ENCODE data around the gene CCDC93. TPM values are rescaled to one million over a fixed set of nuclear protein-coding genes. Genes with fewer than 3 reads are reported as not detected.

Gene CCDC93
- total RNA-seq, 4 donors from 2014 or later: 17.3 to 30.3 (median 23.6) TPM

DNA sequence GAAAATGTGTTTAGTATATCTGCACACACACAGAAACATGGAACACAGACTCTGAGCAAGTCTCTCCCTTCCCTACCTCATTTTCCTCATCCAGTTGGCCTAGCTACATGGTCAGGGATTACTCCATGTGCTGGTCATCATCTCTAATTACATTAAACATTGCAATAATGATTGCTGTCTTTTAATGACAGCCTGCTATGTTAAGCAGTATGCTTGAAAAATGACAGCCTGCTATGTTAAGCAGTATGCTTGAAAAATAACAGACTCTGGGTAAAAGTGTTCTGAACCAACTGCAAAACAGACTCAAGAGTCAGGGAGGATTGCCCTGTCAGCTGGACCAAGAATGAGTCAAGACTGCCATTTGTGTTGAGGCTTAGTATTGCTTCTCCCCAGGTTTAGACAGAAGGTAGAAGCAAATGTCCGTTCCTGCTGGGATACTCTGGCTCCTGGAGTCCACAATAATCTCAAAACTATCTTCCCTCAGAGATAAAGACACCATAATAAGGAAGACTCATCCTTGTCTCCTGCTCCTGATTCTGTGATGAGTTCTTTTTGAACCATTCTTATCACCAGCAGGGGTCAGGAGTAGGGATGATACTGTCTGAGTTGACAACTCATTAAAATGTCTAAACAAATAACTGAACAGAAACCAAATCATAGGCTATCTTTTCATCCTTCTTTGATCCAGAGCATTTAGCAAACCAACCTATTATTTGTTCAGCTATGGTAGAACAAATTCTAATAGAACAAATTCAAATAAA lies 57.7 kb downstream of the CCDC93 start:
- TF ChIP-seq, protein P1, sequence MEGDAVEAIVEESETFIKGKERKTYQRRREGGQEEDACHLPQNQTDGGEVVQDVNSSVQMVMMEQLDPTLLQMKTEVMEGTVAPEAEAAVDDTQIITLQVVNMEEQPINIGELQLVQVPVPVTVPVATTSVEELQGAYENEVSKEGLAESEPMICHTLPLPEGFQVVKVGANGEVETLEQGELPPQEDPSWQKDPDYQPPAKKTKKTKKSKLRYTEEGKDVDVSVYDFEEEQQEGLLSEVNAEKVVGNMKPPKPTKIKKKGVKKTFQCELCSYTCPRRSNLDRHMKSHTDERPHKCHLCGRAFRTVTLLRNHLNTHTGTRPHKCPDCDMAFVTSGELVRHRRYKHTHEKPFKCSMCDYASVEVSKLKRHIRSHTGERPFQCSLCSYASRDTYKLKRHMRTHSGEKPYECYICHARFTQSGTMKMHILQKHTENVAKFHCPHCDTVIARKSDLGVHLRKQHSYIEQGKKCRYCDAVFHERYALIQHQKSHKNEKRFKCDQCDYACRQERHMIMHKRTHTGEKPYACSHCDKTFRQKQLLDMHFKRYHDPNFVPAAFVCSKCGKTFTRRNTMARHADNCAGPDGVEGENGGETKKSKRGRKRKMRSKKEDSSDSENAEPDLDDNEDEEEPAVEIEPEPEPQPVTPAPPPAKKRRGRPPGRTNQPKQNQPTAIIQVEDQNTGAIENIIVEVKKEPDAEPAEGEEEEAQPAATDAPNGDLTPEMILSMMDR (IDR thresholded peaks at IDR 0.05): no peak
- TF ChIP-seq POLR2A (IDR thresholded peaks at IDR 0.05) (no peak), EP300 (IDR thresholded peaks at IDR 0.05) (no peak)
- no peaks in the 10 kb centered on the region for H3K4me1 ChIP-seq
- H3K36me3 ChIP-seq: peaks cover 0 to 91% (median 4%) of the 10 kb centered on the region in 3 donors
- H3K27ac ChIP-seq: no peak overlapping the region
- no peak for DNase-seq (ENCODE audit: low spot score in 2 of 2)
- WGBS, 2 donors: 93 to 95% methylated on average over 1 of the region's 1 CpG
- H3K9me3 ChIP-seq: no peaks in the 10 kb centered on the region
- no peaks in the 10 kb centered on the region for H3K27me3 ChIP-seq
- H3K4me3 ChIP-seq: no peak overlapping the region

DNA sequence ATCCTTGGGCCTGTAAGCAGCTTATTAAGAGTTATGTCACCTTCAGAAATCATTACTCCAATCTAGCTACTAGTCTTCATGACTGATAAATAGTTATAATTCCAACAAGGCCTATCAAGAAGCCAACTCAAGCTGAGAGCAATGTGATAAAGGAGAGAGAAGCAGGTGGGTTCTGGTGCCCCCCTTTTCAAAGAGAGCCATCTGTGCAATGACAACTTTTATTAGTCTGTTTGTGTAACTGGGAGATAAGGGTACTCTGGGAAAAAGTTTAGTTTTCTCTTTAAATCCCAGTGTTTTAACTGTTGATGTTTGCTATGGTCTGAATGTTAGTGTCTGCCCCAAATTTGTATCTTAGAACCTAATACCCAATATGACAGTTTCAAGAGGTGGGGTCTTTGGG lies 60.6 kb downstream of the CCDC93 start:
- no peak overlapping the region for H3K27ac ChIP-seq
- peaks cover 0 to 98% (median 13%) of the 10 kb centered on the region in 3 donors for H3K36me3 ChIP-seq
- H3K27me3 ChIP-seq: no peaks in the 10 kb centered on the region
- no peaks in the 10 kb centered on the region for H3K4me1 ChIP-seq
- no peak for DNase-seq (ENCODE audit: low spot score in 2 of 2)
- no peaks in the 10 kb centered on the region for H3K9me3 ChIP-seq
- TF ChIP-seq EP300 (IDR thresholded peaks at IDR 0.05): no peak
- TF ChIP-seq POLR2A (IDR thresholded peaks at IDR 0.05): no peak
- TF ChIP-seq, protein P1 (IDR thresholded peaks at IDR 0.05): no peak
- no peak overlapping the region for H3K4me3 ChIP-seq

DNA sequence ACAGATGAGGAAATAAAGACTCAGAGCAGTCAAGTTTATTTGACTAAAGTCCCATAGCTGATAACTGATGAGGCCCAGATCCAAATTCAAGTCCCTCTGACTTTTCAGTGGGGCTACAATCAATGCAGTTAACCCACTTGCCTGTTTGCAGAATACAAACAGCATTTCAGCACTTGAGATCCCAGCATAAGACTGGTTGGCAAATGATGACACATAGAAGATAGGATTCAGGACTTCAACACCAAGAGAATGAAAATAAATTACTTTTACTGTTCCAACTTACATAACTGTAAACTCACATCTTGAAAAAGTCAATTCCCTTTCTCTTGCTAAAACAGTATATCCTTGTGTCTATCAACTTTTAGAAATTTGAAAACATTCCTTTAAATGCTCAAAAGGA lies 61.2 kb downstream of the CCDC93 start:
- Histone ChIP-seq H3K27me3 (no peaks in the 10 kb centered on the region), H3K36me3 (peaks cover 0 to 96% (median 13%) of the 10 kb centered on the region in 3 donors)
- TF ChIP-seq POLR2A (IDR thresholded peaks at IDR 0.05): no peak
- TF ChIP-seq, protein P1 (IDR thresholded peaks at IDR 0.05): no peak
- no peak for TF ChIP-seq EP300 (IDR thresholded peaks at IDR 0.05)

DNA sequence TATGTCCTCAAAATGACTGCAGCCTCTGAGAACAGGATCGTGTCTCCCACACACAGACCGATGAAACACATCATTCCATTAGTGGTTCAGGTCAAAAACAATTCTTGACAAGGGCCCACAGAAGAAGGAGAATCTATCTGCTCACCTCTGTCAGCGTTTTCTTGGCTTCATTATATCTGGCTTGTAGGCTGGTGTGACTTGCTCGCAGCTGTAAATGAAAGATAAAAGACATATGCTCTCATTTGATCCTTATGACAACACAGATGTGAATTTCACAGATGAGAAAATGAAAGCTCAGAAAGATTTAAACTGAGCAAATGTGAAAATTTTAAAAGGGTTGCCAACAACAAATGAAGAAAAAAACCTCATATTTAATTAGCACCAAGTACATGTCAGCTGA lies 61.6 kb downstream of the CCDC93 start:
- Histone ChIP-seq H3K27me3 (no peaks in the 10 kb centered on the region), H3K4me3 (no peak overlapping the region), H3K9me3 (no peaks in the 10 kb centered on the region), H3K4me1 (no peaks in the 10 kb centered on the region), H3K36me3 (peaks cover 0 to 96% (median 13%) of the 10 kb centered on the region in 3 donors), H3K27ac (no peak overlapping the region)
- no peak for DNase-seq (ENCODE audit: low spot score in 2 of 2)
- TF ChIP-seq, protein P1 (IDR thresholded peaks at IDR 0.05): no peak
- no peak for TF ChIP-seq POLR2A (IDR thresholded peaks at IDR 0.05)
- no peak for TF ChIP-seq EP300 (IDR thresholded peaks at IDR 0.05)
- 93 to 94% methylated on average over 4 of the region's 4 CpGs for WGBS, 2 donors

More for the DNA sequence above, 61.2 kb downstream of the CCDC93 start:
- H3K9me3 ChIP-seq: no peaks in the 10 kb centered on the region
- H3K4me3 ChIP-seq: no peak overlapping the region
- DNase-seq (ENCODE audit: low spot score in 2 of 2): no peak
- no peaks in the 10 kb centered on the region for H3K4me1 ChIP-seq
- H3K27ac ChIP-seq: no peak overlapping the region

DNA sequence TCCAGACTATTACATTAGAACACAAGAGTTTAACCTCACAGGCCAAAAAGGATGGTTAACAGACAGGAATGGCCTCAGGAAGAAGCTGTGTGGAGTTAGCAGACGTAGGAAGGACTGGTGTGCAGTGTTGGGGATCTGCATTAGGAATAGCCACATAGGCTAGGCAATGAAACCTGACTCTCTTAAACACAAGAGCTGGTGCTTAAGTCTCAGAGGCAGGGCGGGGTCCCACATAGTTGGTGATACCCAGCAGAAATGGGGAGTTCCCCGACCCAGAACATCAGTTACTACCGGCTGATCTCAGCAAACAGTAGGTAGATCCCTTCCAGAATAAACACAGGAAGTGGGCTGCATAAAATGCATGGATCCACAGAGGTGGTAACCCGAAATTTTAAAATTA lies 64.1 kb downstream of the CCDC93 start:
- no peak for DNase-seq (ENCODE audit: low spot score in 2 of 2)
- Histone ChIP-seq H3K36me3 (peaks cover 0 to 96% (median 24%) of the 10 kb centered on the region in 3 donors), H3K4me1 (no peaks in the 10 kb centered on the region), H3K27me3 (no peaks in the 10 kb centered on the region), H3K27ac (no peak overlapping the region), H3K9me3 (no peaks in the 10 kb centered on the region), H3K4me3 (no peak overlapping the region)
- WGBS, 2 donors: 70 to 74% methylated on average over 5 of the region's 5 CpGs
- TF ChIP-seq EP300 (IDR thresholded peaks at IDR 0.05) (no peak), POLR2A (IDR thresholded peaks at IDR 0.05) (no peak)
- TF ChIP-seq, protein P1 (IDR thresholded peaks at IDR 0.05): no peak
